Stimulated activated CD8-positive, alpha-beta memory T cell treated with anti-CD3 and anti-CD28 coated beads, Interleukin-2, amount 100 ng/mL, for 48 hours (primary cell): ENCODE measurements around the gene BFSP1.

Source experiments
- DNase-seq, 2 donors: peaks; one replicate each; pipeline ENCODE4 v3.0.0-alpha.2; 2020; ENCODE audit warnings: low read depth in 2 of 2

BFSP1 gene

GRCh38 chr20:17465236-17465635, 65.9 kb downstream of the BFSP1 start:
- DNase-seq: no peak

- no peak for DNase-seq
These were observed 67.5 kb downstream of the BFSP1 start for GRCh38 chr20:17463711-17464110.

- DNase-seq: no peak
These were observed 69.2 kb downstream of the BFSP1 start for GRCh38 chr20:17461941-17462340.

- DNase-seq: no peak
These were observed 71.1 kb downstream of the BFSP1 start for GRCh38 chr20:17460119-17460518.

GRCh38 chr20:17457588-17458190, 73.5 kb downstream of the BFSP1 start:
- DNase-seq: no peak

GRCh38 chr20:17457079-17457478, 74.1 kb downstream of the BFSP1 start:
- DNase-seq: no peak

GRCh38 chr20:17456279-17456678, 74.9 kb downstream of the BFSP1 start:
- no peak for DNase-seq

GRCh38 chr20:17453592-17453991, 77.6 kb downstream of the BFSP1 start:
- DNase-seq: no peak

- no peak for DNase-seq
These were observed 78.7 kb downstream of the BFSP1 start for GRCh38 chr20:17452441-17452840.

GRCh38 chr20:17449031-17449430, 82.1 kb downstream of the BFSP1 start:
- DNase-seq: no peak

GRCh38 chr20:17448071-17448470, 83.1 kb downstream of the BFSP1 start:
- no peak for DNase-seq

GRCh38 chr20:17446171-17446570, 85.0 kb downstream of the BFSP1 start:
- no peak for DNase-seq

GRCh38 chr20:17445543-17445942, 85.6 kb downstream of the BFSP1 start:
- no peak for DNase-seq

GRCh38 chr20:17444091-17444490, 87.1 kb downstream of the BFSP1 start:
- DNase-seq: no peak
